Gastrocnemius medialis (tissue), 4 donors: ENCODE data around the gene CTXND2.

Source experiments
- POLR2A ChIP-seq, 2 donors: fragments of 450-650 bp; IDR thresholded peaks; one replicate each; pipeline ENCODE4 v1.6.1; 2017; ENCODE audit warnings: antibody characterized with exemption in 2 of 2, mild to moderate bottlenecking in 2 of 2, moderate library complexity in 2 of 2
- TF ChIP-seq, protein P1 (sequence below), 5 experiments: fragments of 450-650 bp in 3 of 5; fragments of 200-600 bp in 2 of 5; sonication (generic) in 2 of 5; IDR thresholded peaks in 4 of 5; conservative IDR thresholded peaks in 1 of 5; 1 replicate in 4 of 5; 2 replicates in 1 of 5; pipeline ENCODE4 v1.5.1; 2016 to 2019; ENCODE audit warnings: antibody characterized with exemption in 5 of 5, mild to moderate bottlenecking in 3 of 5, moderate library complexity in 3 of 5

DNA sequence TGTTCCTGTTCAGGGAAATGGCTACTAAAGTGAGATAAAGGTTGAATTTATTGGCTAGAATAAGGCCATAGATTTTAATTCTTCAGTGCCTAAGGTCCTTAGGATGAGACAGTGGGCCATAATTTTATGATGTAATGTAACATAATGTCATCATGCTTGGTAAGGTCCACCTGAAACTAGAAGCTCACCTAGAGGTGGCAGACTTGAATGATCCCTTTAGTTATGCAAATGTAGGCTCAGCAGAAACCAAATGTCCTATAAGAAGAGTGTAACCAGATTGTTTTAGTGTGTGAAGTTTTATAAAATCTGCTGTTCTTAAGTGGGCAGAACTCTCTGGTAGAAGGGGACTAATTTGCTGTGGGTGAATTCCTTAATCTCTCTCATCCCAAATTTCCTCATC lies 25.7 kb downstream of the CTXND2 start:
- TF ChIP-seq, protein P1, sequence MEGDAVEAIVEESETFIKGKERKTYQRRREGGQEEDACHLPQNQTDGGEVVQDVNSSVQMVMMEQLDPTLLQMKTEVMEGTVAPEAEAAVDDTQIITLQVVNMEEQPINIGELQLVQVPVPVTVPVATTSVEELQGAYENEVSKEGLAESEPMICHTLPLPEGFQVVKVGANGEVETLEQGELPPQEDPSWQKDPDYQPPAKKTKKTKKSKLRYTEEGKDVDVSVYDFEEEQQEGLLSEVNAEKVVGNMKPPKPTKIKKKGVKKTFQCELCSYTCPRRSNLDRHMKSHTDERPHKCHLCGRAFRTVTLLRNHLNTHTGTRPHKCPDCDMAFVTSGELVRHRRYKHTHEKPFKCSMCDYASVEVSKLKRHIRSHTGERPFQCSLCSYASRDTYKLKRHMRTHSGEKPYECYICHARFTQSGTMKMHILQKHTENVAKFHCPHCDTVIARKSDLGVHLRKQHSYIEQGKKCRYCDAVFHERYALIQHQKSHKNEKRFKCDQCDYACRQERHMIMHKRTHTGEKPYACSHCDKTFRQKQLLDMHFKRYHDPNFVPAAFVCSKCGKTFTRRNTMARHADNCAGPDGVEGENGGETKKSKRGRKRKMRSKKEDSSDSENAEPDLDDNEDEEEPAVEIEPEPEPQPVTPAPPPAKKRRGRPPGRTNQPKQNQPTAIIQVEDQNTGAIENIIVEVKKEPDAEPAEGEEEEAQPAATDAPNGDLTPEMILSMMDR (IDR thresholded peaks at IDR 0.05 in 4 of 5, conservative IDR thresholded peaks at IDR 0.05 in 1 of 5): no peak
- no peak for TF ChIP-seq POLR2A (IDR thresholded peaks at IDR 0.05)
